H9 (cell line): ENCODE results near the gene VAV2. TPM values are rescaled to one million over a fixed set of nuclear protein-coding genes. Genes with fewer than 3 reads are reported as not detected.

Experiments
- DNase-seq: peaks from one replicate; pipeline ENCODE4 v3.0.0-alpha.2; 2017
- H2AFZ ChIP-seq: one replicate; pipeline ENCODE4 v1.6.1; 2013; ENCODE audit warnings: mild to moderate bottlenecking, low read length, control low read depth, moderate library complexity
- H2AK5ac ChIP-seq: 2 replicates; pipeline ENCODE4 v1.6.1; 2013; ENCODE audit warnings: low read length, control low read depth, mixed read lengths; ENCODE audit not compliant: insufficient read length
- H2BK120ac ChIP-seq: one replicate; pipeline ENCODE4 v1.6.1; 2013; ENCODE audit warnings: low read depth, mild to moderate bottlenecking, low read length, control low read depth, inconsistent platforms; ENCODE audit not compliant: poor library complexity, severe bottlenecking
- H2BK12ac ChIP-seq: 2 replicates; pipeline ENCODE4 v1.6.1; 2013; ENCODE audit warnings: low read length, control low read depth, mixed read lengths, low read depth; ENCODE audit not compliant: insufficient read length
- H2BK15ac ChIP-seq: 2 replicates; pipeline ENCODE4 v1.6.1; 2013; ENCODE audit warnings: low read depth, low read length, control low read depth
- H2BK20ac ChIP-seq: one replicate; pipeline ENCODE4 v1.6.1; 2013; ENCODE audit warnings: low read depth, mild to moderate bottlenecking, low read length, control low read depth, inconsistent platforms; ENCODE audit not compliant: poor library complexity, severe bottlenecking
- H2BK5ac ChIP-seq: 2 replicates; pipeline ENCODE4 v1.6.1; 2013; ENCODE audit warnings: low read length, control low read depth, mixed read lengths; ENCODE audit not compliant: insufficient read length
- H3K14ac ChIP-seq: 2 replicates; pipeline ENCODE4 v1.6.1; 2013; ENCODE audit warnings: low read length, control low read depth; ENCODE audit not compliant: insufficient read depth
- H3K18ac ChIP-seq: 2 replicates; pipeline ENCODE4 v1.6.1; 2013; ENCODE audit warnings: low read depth, mild to moderate bottlenecking, mixed read lengths, low read length, control low read depth; ENCODE audit not compliant: insufficient read length
- H3K23ac ChIP-seq: 2 replicates; pipeline ENCODE4 v1.6.1; 2013; ENCODE audit warnings: low read length, control low read depth, mixed read lengths, low read depth; ENCODE audit not compliant: insufficient read length
- H3K23me2 ChIP-seq: 2 replicates; pipeline ENCODE4 v1.6.1; 2013; ENCODE audit warnings: low read depth, mild to moderate bottlenecking, mixed read lengths, low read length, control low read depth; ENCODE audit not compliant: insufficient read length, poor library complexity, severe bottlenecking
- H3K27ac ChIP-seq: 2 replicates; pipeline ENCODE4 v1.5.1; 2013; ENCODE audit warnings: low read length, control low read depth, mixed read lengths, low read depth; ENCODE audit not compliant: insufficient read length
- H3K27me3 ChIP-seq: 2 replicates; pipeline ENCODE4 v1.6.1; 2013; ENCODE audit warnings: low read length, control low read depth, inconsistent platforms; ENCODE audit not compliant: insufficient read depth
- H3K4ac ChIP-seq: 2 replicates; pipeline ENCODE4 v1.6.1; 2013; ENCODE audit warnings: low read depth, mild to moderate bottlenecking, control low read depth, inconsistent platforms, low read length, moderate library complexity
- H3K4me1 ChIP-seq: 2 replicates; pipeline ENCODE4 v1.6.1; 2013; ENCODE audit warnings: low read length, control low read depth, inconsistent platforms; ENCODE audit not compliant: insufficient read depth
- H3K4me2 ChIP-seq: 2 replicates; pipeline ENCODE4 v1.6.1; 2013; ENCODE audit warnings: low read length, control low read depth, mixed read lengths; ENCODE audit not compliant: insufficient read length, insufficient read depth
- H3K56ac ChIP-seq: 2 replicates; pipeline ENCODE4 v1.6.1; 2013; ENCODE audit warnings: low read depth, mild to moderate bottlenecking, mixed read lengths, low read length, control low read depth; ENCODE audit not compliant: insufficient read length
- H3K79me1 ChIP-seq: 2 replicates; pipeline ENCODE4 v1.6.1; 2013; ENCODE audit warnings: low read depth, mild to moderate bottlenecking, moderate library complexity, low read length, control low read depth, inconsistent platforms; ENCODE audit not compliant: insufficient read depth, poor library complexity, severe bottlenecking
- H3K79me2 ChIP-seq: 2 replicates; pipeline ENCODE4 v1.6.1; 2013; ENCODE audit warnings: low read length, control low read depth, inconsistent platforms; ENCODE audit not compliant: insufficient read depth
- H3K9ac ChIP-seq: 2 replicates; pipeline ENCODE4 v1.6.1; 2013; ENCODE audit warnings: low read length, control low read depth, mixed read lengths; ENCODE audit not compliant: insufficient read length; ENCODE audit errors: extremely low read depth
- H3K9me3 ChIP-seq: one replicate; pipeline ENCODE4 v1.6.1; 2013; ENCODE audit warnings: low read depth, low read length, inconsistent platforms; ENCODE audit not compliant: control insufficient read depth
- H3T11ph ChIP-seq: one replicate; pipeline ENCODE4 v1.6.1; 2013; ENCODE audit warnings: mild to moderate bottlenecking, low read length, control low read depth, inconsistent platforms
- H4K20me1 ChIP-seq: one replicate; pipeline ENCODE4 v1.6.1; 2013; ENCODE audit not compliant: control insufficient read depth, insufficient read length, insufficient read depth
- H4K5ac ChIP-seq: 2 replicates; pipeline ENCODE4 v1.6.1; 2013; ENCODE audit warnings: low read depth, mild to moderate bottlenecking, mixed read lengths, low read length, control low read depth; ENCODE audit not compliant: insufficient read length
- H4K8ac ChIP-seq: replicated peaks from 2 replicates; pipeline ENCODE4 v1.6.1; 2013; ENCODE audit warnings: low read length, control low read depth, mixed read lengths, low read depth; ENCODE audit not compliant: insufficient read length
- H4K91ac ChIP-seq: 2 replicates; pipeline ENCODE4 v1.6.1; 2013; ENCODE audit warnings: low read depth, mild to moderate bottlenecking, moderate library complexity, mixed read lengths, low read length, control low read depth; ENCODE audit not compliant: insufficient read length
- H3K27ac Mint-ChIP-seq, 3 experiments: 2 replicates in 2 of 3; 3 replicates in 1 of 3; pipeline ENCODE4 v1.8.0; 2020 to 2021; ENCODE audit warnings: mixed read lengths in 3 of 3, mild to moderate bottlenecking in 1 of 3, moderate library complexity in 1 of 3
- H3K27me3 Mint-ChIP-seq: 2 replicates; pipeline ENCODE4 v1.8.0; 2021; ENCODE audit warnings: low read depth, mild to moderate bottlenecking, moderate library complexity, mixed read lengths
- H3K36me3 Mint-ChIP-seq, 3 experiments: 2 replicates in 2 of 3; 3 replicates in 1 of 3; pipeline ENCODE4 v1.8.0; 2020 to 2021; ENCODE audit warnings: low read depth in 3 of 3, mixed read lengths in 3 of 3; ENCODE audit not compliant: insufficient read depth in 1 of 3
- H3K4me1 Mint-ChIP-seq, 2 experiments: 2 replicates each; pipeline ENCODE4 v1.8.0; 2020; ENCODE audit warnings: mixed read lengths in 2 of 2
- H3K4me3 Mint-ChIP-seq, 2 experiments: 2 replicates in 1 of 2; 3 replicates in 1 of 2; pipeline ENCODE4 v1.8.0; 2020 to 2021; ENCODE audit warnings: mild to moderate bottlenecking in 2 of 2, mixed read lengths in 2 of 2, moderate library complexity in 1 of 2
- H3K9me3 Mint-ChIP-seq, 2 experiments: 2 replicates in 1 of 2; 3 replicates in 1 of 2; pipeline ENCODE4 v1.8.0; 2020; ENCODE audit warnings: mild to moderate bottlenecking in 2 of 2, mixed read lengths in 2 of 2, moderate library complexity in 1 of 2
- CTCF ChIP-seq: fragments of 200-600 bp; sonication (generic); conservative IDR thresholded peaks from 3 replicates; pipeline ENCODE4 v1.8.0; 2021; ENCODE audit warnings: antibody characterized with exemption, mild to moderate bottlenecking
- WGBS: extraction: QIAGEN DNeasy Blood & Tissue Kit; methylation state at CpG from one replicate; pipeline ENCODE4 v1.1.7; 2013; ENCODE audit warnings: missing lambda C conversion rate, low lambda C conversion rate, mixed read lengths; ENCODE audit not compliant: insufficient read length; ENCODE audit errors: extremely low coverage; 5-methylcytosine and 5-hydroxymethylcytosine counted together
- total RNA-seq: library from RNA; stranded (reverse); gene quantifications from 2 replicates; pipeline ENCODE4 v1.2.1, GENCODE V29; 2021

The VAV2 gene
- total RNA-seq, 1 experiment from 2014 or later, result 58.7 TPM

GRCh38 chr9:133944746-133945135 lies 47.4 kb downstream of the VAV2 start:
- Histone ChIP-seq H3K9ac (no peak overlapping the region), H3K4me1 (no peaks in the 10 kb centered on the region; the same call in 1 of the 2 replicates), H4K91ac (no peak overlapping the region), H2BK5ac (no peak overlapping the region), H3K9me3 (no peaks in the 10 kb centered on the region), H3K79me2 (peaks cover 7% of the 10 kb centered on the region; the same call in 1 of the 2 replicates), H3K56ac (no peak overlapping the region), H3K27me3 (no peaks in the 10 kb centered on the region), H4K5ac (no peak overlapping the region), H3K27ac (no peak overlapping the region), H3K23me2 (no peaks in the 10 kb centered on the region), H2AK5ac (no peak overlapping the region), H3K79me1 (peaks cover 5% of the 10 kb centered on the region), H3T11ph (no peak overlapping the region), H3K14ac (no peak overlapping the region), H3K18ac (no peak overlapping the region), H2BK15ac (no peak overlapping the region), H2AFZ (no peak overlapping the region), H3K4ac (no peak overlapping the region), H4K20me1 (peaks cover 7% of the 10 kb centered on the region), H3K23ac (no peak overlapping the region), H2BK120ac (no peak overlapping the region), H4K8ac (no peak overlapping the region), H2BK20ac (no peak overlapping the region), H2BK12ac (no peak overlapping the region), H3K4me2 (no peak overlapping the region)
- TF ChIP-seq CTCF, result no peak
- Mint-ChIP-seq H3K27me3 (no peaks in the 10 kb centered on the region), H3K9me3 (no peaks in the 10 kb centered on the region), H3K4me3 (no peak overlapping the region), H3K36me3 (peaks cover 2 to 20% (median 4%) of the 10 kb centered on the region in 3 experiments; a peak in 4 of 7 replicates), H3K4me1 (peaks cover 25 to 29% of the 10 kb centered on the region in 2 experiments), H3K27ac (0 out of 7 replicates have a peak overlapping the region, but pooled peaks of 1 of the 3 experiments have one; percentile 23)
- DNase-seq, result no peak
- no CpG with 5 or more reads among the region's 14 CpGs for WGBS
